Measurements from ENCODE around the gene MYEOV.

The MYEOV gene

GRCh38 chr11:69295995-69296889 lies 2.3 kb downstream of the MYEOV start:
- no peaks in the 10 kb centered on the region for H3K27me3 ChIP-seq (ENCODE audit: control insufficient read depth, insufficient read depth, low read length, poor library complexity, severe bottlenecking)
- 94% methylated on average over 18 of the region's 18 CpGs for WGBS, 2 experiments
- no peaks in the 10 kb centered on the region for H3K36me3 ChIP-seq (ENCODE audit: control insufficient read depth, insufficient read depth, low read length)
- H3K27ac ChIP-seq (ENCODE audit: insufficient read depth, low read depth, low read length, poor library complexity, severe bottlenecking): no peak overlapping the region
- H3K9me3 ChIP-seq (ENCODE audit: control insufficient read depth, low read length): no peaks in the 10 kb centered on the region
- no peak overlapping the region for H3K4me3 ChIP-seq (ENCODE audit: insufficient read depth, low read depth, low read length)
- H3K4me1 ChIP-seq (ENCODE audit: control insufficient read depth, insufficient read depth, low read length): peaks cover 5% of the 10 kb centered on the region

DNA sequence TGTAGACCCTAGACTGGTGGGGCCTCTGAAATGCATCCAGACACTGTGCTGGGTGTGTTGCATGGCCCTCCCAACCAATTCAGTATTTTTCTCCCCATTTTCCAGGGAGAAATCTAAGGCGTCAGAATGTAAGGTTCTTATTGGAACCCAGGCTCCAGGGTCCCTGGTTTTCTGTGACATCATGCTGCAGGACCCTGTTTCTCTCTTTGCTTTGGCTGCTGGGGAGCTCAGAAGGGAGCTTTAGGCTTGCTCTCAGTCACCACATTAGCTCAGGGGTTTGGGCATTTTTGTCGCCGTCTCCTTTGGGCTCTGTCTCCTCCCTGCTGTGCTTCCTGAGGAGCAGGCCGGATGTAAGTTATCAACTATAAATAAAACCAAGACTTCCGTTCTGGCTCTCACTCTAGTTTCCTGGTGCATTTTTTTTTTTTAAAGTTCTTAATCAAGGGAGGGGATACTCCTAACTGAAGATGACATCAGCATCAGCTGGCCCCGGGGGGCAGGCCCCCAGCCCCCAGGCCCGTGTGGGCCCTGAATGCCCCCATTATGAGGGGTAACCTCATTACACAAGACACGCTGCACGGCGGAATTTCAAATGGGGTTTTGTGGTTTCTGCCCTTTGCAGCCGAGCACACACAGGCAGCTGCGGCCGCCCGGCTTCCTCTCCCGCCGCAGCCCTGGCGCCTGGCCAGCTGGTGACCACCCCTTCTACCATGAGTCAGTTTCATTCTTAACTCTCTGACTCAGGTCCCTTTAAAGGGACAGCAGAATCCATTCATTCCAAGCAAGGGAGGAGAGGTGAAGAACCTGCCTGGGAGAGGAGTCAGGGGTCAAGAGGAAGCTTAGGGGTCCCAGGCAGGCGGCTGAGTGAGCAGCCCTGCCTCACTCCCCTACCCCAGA lies 3.2 kb downstream of the MYEOV start:
- H3K27me3 ChIP-seq (ENCODE audit: control insufficient read depth, insufficient read depth, low read length, poor library complexity, severe bottlenecking): no peaks in the 10 kb centered on the region
- WGBS, 2 experiments: 72 to 76% methylated on average over 18 of the region's 18 CpGs
- H3K36me3 ChIP-seq (ENCODE audit: control insufficient read depth, insufficient read depth, low read length): no peaks in the 10 kb centered on the region
- peaks cover 5% of the 10 kb centered on the region for H3K4me1 ChIP-seq (ENCODE audit: control insufficient read depth, insufficient read depth, low read length)
- H3K27ac ChIP-seq (ENCODE audit: insufficient read depth, low read depth, low read length, poor library complexity, severe bottlenecking): no peak overlapping the region
- H3K4me3 ChIP-seq (ENCODE audit: insufficient read depth, low read depth, low read length): no peak overlapping the region
- no peaks in the 10 kb centered on the region for H3K9me3 ChIP-seq (ENCODE audit: control insufficient read depth, low read length)

DNA sequence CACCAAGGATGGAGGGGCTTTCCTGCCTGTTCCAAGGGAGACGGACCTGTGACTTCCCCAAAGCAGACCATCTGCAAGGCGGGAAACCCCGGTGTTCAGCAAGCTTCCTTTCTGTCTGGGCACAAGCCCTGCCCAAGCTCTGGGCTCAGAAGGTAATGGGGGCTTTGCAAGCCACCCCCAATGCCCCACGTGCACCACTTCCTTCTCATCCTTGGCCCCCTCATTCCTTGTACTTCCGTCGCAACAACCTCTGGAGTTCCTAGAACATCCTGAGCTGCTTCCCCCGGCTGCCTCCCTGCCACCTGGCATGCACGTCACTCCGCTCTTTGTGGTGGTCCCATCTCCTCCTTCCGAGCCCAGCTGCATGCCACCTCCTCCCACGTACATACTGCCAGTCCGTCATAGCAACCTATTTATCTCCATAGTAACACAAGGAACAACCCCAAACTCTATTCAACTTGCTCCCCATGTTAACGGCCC lies 3.9 kb downstream of the MYEOV start:
- no peaks in the 10 kb centered on the region for H3K36me3 ChIP-seq (ENCODE audit: control insufficient read depth, insufficient read depth, low read length)
- no peak overlapping the region for H3K27ac ChIP-seq (ENCODE audit: insufficient read depth, low read depth, low read length, poor library complexity, severe bottlenecking)
- H3K27me3 ChIP-seq (ENCODE audit: control insufficient read depth, insufficient read depth, low read length, poor library complexity, severe bottlenecking): no peaks in the 10 kb centered on the region
- WGBS, 2 experiments: 81 to 88% methylated on average over 13 of the region's 13 CpGs
- no peaks in the 10 kb centered on the region for H3K9me3 ChIP-seq (ENCODE audit: control insufficient read depth, low read length)
- H3K4me3 ChIP-seq (ENCODE audit: insufficient read depth, low read depth, low read length): no peak overlapping the region
- peaks cover 5% of the 10 kb centered on the region for H3K4me1 ChIP-seq (ENCODE audit: control insufficient read depth, insufficient read depth, low read length)

GRCh38 chr11:69298267-69299022 lies 4.5 kb downstream of the MYEOV start:
- 80 to 81% methylated on average over 22 of the region's 22 CpGs for WGBS, 2 experiments
- Histone ChIP-seq H3K9me3 (ENCODE audit: control insufficient read depth, low read length) (no peaks in the 10 kb centered on the region), H3K27me3 (ENCODE audit: control insufficient read depth, insufficient read depth, low read length, poor library complexity, severe bottlenecking) (no peaks in the 10 kb centered on the region), H3K27ac (ENCODE audit: insufficient read depth, low read depth, low read length, poor library complexity, severe bottlenecking) (no peak overlapping the region), H3K36me3 (ENCODE audit: control insufficient read depth, insufficient read depth, low read length) (no peaks in the 10 kb centered on the region), H3K4me3 (ENCODE audit: insufficient read depth, low read depth, low read length) (no peak overlapping the region), H3K4me1 (ENCODE audit: control insufficient read depth, insufficient read depth, low read length) (peaks cover 5% of the 10 kb centered on the region)

DNA sequence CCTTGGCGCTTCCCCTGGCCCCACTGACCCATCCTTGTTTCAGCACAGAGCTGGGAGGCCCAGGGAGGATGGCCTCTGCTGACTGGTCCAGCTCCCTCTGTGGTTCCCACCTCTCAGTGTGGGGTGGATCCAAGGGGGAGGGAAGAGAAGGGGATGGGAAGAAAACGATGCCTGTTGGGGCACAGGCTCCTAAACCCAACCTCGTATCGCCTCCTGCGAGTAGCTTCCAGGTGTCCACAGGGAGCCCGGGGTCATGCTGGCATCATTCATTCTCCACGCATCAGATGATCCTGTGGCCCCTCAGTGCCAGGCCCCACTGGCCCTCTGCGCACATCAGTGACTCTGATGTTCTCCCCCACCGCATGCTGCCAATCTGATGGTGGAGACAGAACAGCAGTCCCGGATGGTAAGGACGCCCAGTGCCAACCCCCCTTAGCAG lies 5.1 kb downstream of the MYEOV start:
- Histone ChIP-seq H3K4me3 (ENCODE audit: insufficient read depth, low read depth, low read length) (no peak overlapping the region), H3K36me3 (ENCODE audit: control insufficient read depth, insufficient read depth, low read length) (no peaks in the 10 kb centered on the region), H3K27me3 (ENCODE audit: control insufficient read depth, insufficient read depth, low read length, poor library complexity, severe bottlenecking) (no peaks in the 10 kb centered on the region), H3K4me1 (ENCODE audit: control insufficient read depth, insufficient read depth, low read length) (peaks cover 5% of the 10 kb centered on the region), H3K9me3 (ENCODE audit: control insufficient read depth, low read length) (no peaks in the 10 kb centered on the region), H3K27ac (ENCODE audit: insufficient read depth, low read depth, low read length, poor library complexity, severe bottlenecking) (no peak overlapping the region)
- 91 to 92% methylated on average over 11 of the region's 11 CpGs for WGBS, 2 experiments

DNA sequence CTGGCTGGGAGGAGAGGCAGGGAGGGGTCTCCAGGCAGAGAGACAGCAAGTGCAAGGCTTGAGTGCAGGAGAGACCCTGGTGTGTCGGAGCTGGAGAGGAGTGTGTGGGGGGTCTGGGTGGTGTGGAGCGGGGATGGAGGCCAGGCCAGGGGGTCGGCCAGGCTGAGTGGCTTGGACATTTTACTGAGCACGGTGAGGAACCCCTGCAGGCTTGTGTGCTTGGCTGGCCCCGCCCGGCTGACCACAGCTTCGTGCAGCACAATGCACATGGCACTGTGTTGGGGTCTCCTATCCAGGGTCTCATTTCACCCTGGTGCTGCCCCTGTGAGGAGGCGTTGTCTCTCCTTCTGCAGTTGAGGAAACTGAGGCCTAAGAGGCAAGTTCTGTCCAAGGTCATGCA lies 5.6 kb downstream of the MYEOV start:
- no peaks in the 10 kb centered on the region for H3K9me3 ChIP-seq (ENCODE audit: control insufficient read depth, low read length)
- H3K36me3 ChIP-seq (ENCODE audit: control insufficient read depth, insufficient read depth, low read length): no peaks in the 10 kb centered on the region
- no peaks in the 10 kb centered on the region for H3K27me3 ChIP-seq (ENCODE audit: control insufficient read depth, insufficient read depth, low read length, poor library complexity, severe bottlenecking)
- H3K4me1 ChIP-seq (ENCODE audit: control insufficient read depth, insufficient read depth, low read length): peaks cover 5% of the 10 kb centered on the region
- no peak overlapping the region for H3K27ac ChIP-seq (ENCODE audit: insufficient read depth, low read depth, low read length, poor library complexity, severe bottlenecking)
- no peak overlapping the region for H3K4me3 ChIP-seq (ENCODE audit: insufficient read depth, low read depth, low read length)
- 93% methylated on average over 8 of the region's 8 CpGs for whole genome bisulfite sequencing, 2 experiments

DNA sequence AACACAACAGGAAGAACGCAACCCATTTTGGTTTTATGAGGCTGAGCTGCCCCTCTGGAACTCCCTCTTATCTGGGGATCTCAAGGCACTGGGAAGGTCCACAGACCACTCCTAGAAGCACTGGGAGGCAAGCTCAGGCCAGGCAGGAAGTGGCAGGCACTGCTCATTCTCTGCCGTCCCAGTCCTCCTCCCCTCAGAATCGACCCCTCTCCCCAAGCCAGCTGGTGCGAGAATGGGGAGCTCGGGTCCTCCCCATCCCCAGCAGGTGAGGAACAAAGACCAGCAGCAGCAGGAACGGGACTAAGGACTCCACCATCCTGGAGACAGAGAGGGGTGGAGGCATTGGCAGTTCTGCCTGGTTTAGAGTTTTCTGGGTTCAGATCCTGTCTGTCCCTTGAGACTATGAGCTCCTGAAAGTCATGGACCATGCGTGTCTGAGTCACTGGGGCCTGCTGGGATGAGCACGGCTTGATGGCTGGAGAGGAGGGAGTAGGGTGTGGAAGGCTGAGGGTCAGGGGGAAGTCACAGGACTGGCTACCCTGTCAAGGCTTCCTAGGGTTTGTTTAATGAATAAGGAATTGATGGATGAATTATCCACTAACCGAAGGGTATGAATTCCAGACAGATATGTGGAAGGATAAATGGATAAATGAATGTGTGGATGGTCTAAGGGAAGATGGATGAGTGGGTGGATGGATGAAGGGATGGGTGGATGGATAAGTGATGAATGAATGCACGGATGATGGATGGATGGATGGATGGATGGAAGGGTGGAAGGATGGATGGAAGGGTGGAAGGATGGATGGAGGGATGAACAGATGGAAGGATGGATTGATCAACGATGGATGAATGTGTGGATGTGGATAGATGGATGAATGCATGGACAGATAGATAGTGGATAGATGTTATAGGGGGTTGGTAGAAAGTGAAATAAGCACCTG lies 6.4 kb downstream of the MYEOV start:
- Histone ChIP-seq H3K4me3 (ENCODE audit: insufficient read depth, low read depth, low read length) (no peak overlapping the region), H3K27me3 (ENCODE audit: control insufficient read depth, insufficient read depth, low read length, poor library complexity, severe bottlenecking) (no peaks in the 10 kb centered on the region), H3K9me3 (ENCODE audit: control insufficient read depth, low read length) (no peaks in the 10 kb centered on the region), H3K4me1 (ENCODE audit: control insufficient read depth, insufficient read depth, low read length) (peaks cover 5% of the 10 kb centered on the region), H3K27ac (ENCODE audit: insufficient read depth, low read depth, low read length, poor library complexity, severe bottlenecking) (no peak overlapping the region), H3K36me3 (ENCODE audit: control insufficient read depth, insufficient read depth, low read length) (no peaks in the 10 kb centered on the region)
- WGBS, 2 experiments: 91 to 92% methylated on average over 11 of the region's 11 CpGs

- H3K27me3 ChIP-seq (ENCODE audit: control insufficient read depth, insufficient read depth, low read length, poor library complexity, severe bottlenecking): no peaks in the 10 kb centered on the region
- WGBS, 2 experiments: 93 to 96% methylated on average over 11 of the region's 11 CpGs
- no peak overlapping the region for H3K4me3 ChIP-seq (ENCODE audit: insufficient read depth, low read depth, low read length)
- peaks cover 5% of the 10 kb centered on the region for H3K4me1 ChIP-seq (ENCODE audit: control insufficient read depth, insufficient read depth, low read length)
- H3K27ac ChIP-seq (ENCODE audit: insufficient read depth, low read depth, low read length, poor library complexity, severe bottlenecking): no peak overlapping the region
- no peaks in the 10 kb centered on the region for H3K9me3 ChIP-seq (ENCODE audit: control insufficient read depth, low read length)
- no peaks in the 10 kb centered on the region for H3K36me3 ChIP-seq (ENCODE audit: control insufficient read depth, insufficient read depth, low read length)
Measured at GRCh38 chr11:69301081-69301454, 7.1 kb downstream of the MYEOV start.

Measured in ectodermal cell (in vitro differentiated cells).